Lung (tissue), 12 donors: Measurements from ENCODE around the gene RNF19B. TPM values are rescaled to one million over a fixed set of nuclear protein-coding genes. Genes with fewer than 3 reads are reported as not detected.

Source experiments
- ATAC-seq: fragments of 200-7000 bp; cut with Tn5 transposase; one replicate; pipeline ENCODE4 v1.9.1; 2020; ENCODE audit warnings: moderate number of reproducible peaks; ENCODE audit not compliant: insufficient read depth, low FRiP score
- DNase-seq, 3 donors: peaks; one replicate each; pipeline ENCODE4 v3.0.0-alpha.2; 2013 to 2017
- H3K27ac ChIP-seq, 2 donors: one replicate each; pipeline ENCODE4 v1.5.1; 2013; ENCODE audit warnings: mild to moderate bottlenecking in 2 of 2, moderate library complexity in 2 of 2, control low read depth in 1 of 2, inconsistent platforms in 1 of 2, low read depth in 1 of 2, low read length in 1 of 2
- H3K27me3 ChIP-seq, 3 donors: one replicate each; pipeline ENCODE4 v1.5.1; 2013; ENCODE audit warnings: low read length in 2 of 3; ENCODE audit not compliant: control insufficient read depth in 3 of 3, insufficient read depth in 3 of 3
- H3K36me3 ChIP-seq, 4 donors: one replicate each; pipeline ENCODE4 v1.5.1; 2013; ENCODE audit warnings: low read length in 4 of 4, mild to moderate bottlenecking in 1 of 4, moderate library complexity in 1 of 4; ENCODE audit not compliant: control insufficient read depth in 4 of 4, insufficient read depth in 4 of 4
- H3K4me1 ChIP-seq, 5 donors: one replicate each; pipeline ENCODE4 v1.5.1; 2013; ENCODE audit warnings: low read length in 5 of 5, mild to moderate bottlenecking in 2 of 5, moderate library complexity in 1 of 5; ENCODE audit not compliant: control insufficient read depth in 5 of 5, insufficient read depth in 5 of 5
- H3K4me3 ChIP-seq: one replicate; pipeline ENCODE4 v1.5.1; 2013; ENCODE audit warnings: mild to moderate bottlenecking, control low read depth, moderate library complexity
- H3K9ac ChIP-seq, 2 donors: one replicate each; pipeline ENCODE4 v1.5.1; 2013; ENCODE audit warnings: low read length in 2 of 2, control low read depth in 1 of 2; ENCODE audit not compliant: insufficient read depth in 1 of 2
- H3K9me3 ChIP-seq, 4 donors: one replicate each; pipeline ENCODE4 v1.5.1; 2013; ENCODE audit warnings: low read length in 3 of 4, mild to moderate bottlenecking in 1 of 4, moderate library complexity in 1 of 4; ENCODE audit not compliant: control insufficient read depth in 4 of 4, insufficient read depth in 3 of 4
- CTCF ChIP-seq: IDR thresholded peaks from 2 replicates; pipeline ENCODE4 v1.5.1; 2012; ENCODE audit warnings: mild to moderate bottlenecking; ENCODE audit errors: control extremely low read depth, extremely low read depth
- WGBS, 2 donors: extraction: QIAGEN DNeasy Blood & Tissue Kit; methylation state at CpG; one replicate each; pipeline ENCODE4 v1.1.7; 2013; 5-methylcytosine and 5-hydroxymethylcytosine counted together
- polyA plus RNA-seq, 2 donors: library from polyadenylated mRNA; stranded (reverse); fragments of 200-250 nt; gene quantifications; one replicate each; pipeline ENCODE4 v1.2.1, GENCODE V29; 2013
- total RNA-seq, 2 donors: library from RNA; depleted of rRNA in 1 of 2; stranded (reverse); fragments of >200 nt in 1 of 2; gene quantifications; one replicate each; pipeline ENCODE4 v1.2.1, GENCODE V29; 2014 to 2021
- donor health status: control.
- donor health status: control.
- donor health status: Bipolar disorder and iron deficiency.
- donor health status: healthy.
- donor health status: DM: yes; HTN: yes; CAD: no.

Gene RNF19B
- total and polyA plus RNA-seq, 4 donors, result 5.1 to 65.9 (median 26.8) TPM

- DNase-seq (no peak), ATAC-seq (no peak)
- Histone ChIP-seq H3K36me3 (no peaks in the 10 kb centered on the region), H3K9me3 (no peaks in the 10 kb centered on the region), H3K4me3 (no peak overlapping the region), H3K9ac (no peak overlapping the region), H3K27me3 (no peaks in the 10 kb centered on the region), H3K27ac (peak overlapping the region; percentile 38 to 96), H3K4me1 (peaks cover 0 to 19% (median 9%) of the 10 kb centered on the region in 5 donors)
- no peak for TF ChIP-seq CTCF
These were observed 24.1 kb upstream of the RNF19B start for GRCh38 chr1:32988665-32989064.

- no peak overlapping the region for H3K4me3 ChIP-seq
- peaks cover 0 to 14% (median 7%) of the 10 kb centered on the region in 5 donors for H3K4me1 ChIP-seq
- no peaks in the 10 kb centered on the region for H3K9me3 ChIP-seq
- H3K36me3 ChIP-seq, result no peaks in the 10 kb centered on the region
- no peaks in the 10 kb centered on the region for H3K27me3 ChIP-seq
- no peak overlapping the region for H3K9ac ChIP-seq
- ATAC-seq (no peak), DNase-seq (no peak)
- H3K27ac ChIP-seq, result no peak overlapping the region
- TF ChIP-seq CTCF, result no peak
- WGBS, 2 donors, result 94 to 95% methylated on average over 1 of the region's 1 CpG
These were observed 20.6 kb upstream of the RNF19B start for GRCh38 chr1:32985226-32985625.

GRCh38 chr1:32984455-32985171 lies 20.0 kb upstream of the RNF19B start:
- Histone ChIP-seq H3K9ac (no peak overlapping the region), H3K27ac (peak overlapping the region in 1 of 2 donors; percentile 64), H3K4me1 (peaks cover 0 to 18% (median 7%) of the 10 kb centered on the region in 5 donors), H3K4me3 (no peak overlapping the region), H3K36me3 (no peaks in the 10 kb centered on the region), H3K9me3 (no peaks in the 10 kb centered on the region), H3K27me3 (no peaks in the 10 kb centered on the region)
- TF ChIP-seq CTCF, result no peak
- WGBS, 2 donors, result 79 to 89% methylated on average over 1 of the region's 1 CpG
- ATAC-seq (no peak), DNase-seq (peak in 2 of 3 donors; percentile 65 to 75)

- no peaks in the 10 kb centered on the region for H3K36me3 ChIP-seq
- DNase-seq (peak in 1 of 3 donors; percentile 33), ATAC-seq (no peak)
- H3K9ac ChIP-seq, result no peak overlapping the region
- H3K4me1 ChIP-seq, result peaks cover 0 to 16% (median 7%) of the 10 kb centered on the region in 5 donors
- no peak for TF ChIP-seq CTCF
- H3K9me3 ChIP-seq, result no peaks in the 10 kb centered on the region
- no peak overlapping the region for H3K4me3 ChIP-seq
- WGBS, 2 donors, result 74 to 77% methylated on average over 4 of the region's 4 CpGs
- peak overlapping the region in 1 of 2 donors; percentile 64 for H3K27ac ChIP-seq
- H3K27me3 ChIP-seq, result no peaks in the 10 kb centered on the region
These were observed 19.5 kb upstream of the RNF19B start for GRCh38 chr1:32984090-32984454.
